Measurements from ENCODE around the gene ING1. TPM values are rescaled to one million over a fixed set of nuclear protein-coding genes. Genes with fewer than 3 reads are reported as not detected.

ING1 gene
- total and polyA plus RNA-seq, 7 donors, result 5.2 to 16.9 (median 7.0) TPM

DNA sequence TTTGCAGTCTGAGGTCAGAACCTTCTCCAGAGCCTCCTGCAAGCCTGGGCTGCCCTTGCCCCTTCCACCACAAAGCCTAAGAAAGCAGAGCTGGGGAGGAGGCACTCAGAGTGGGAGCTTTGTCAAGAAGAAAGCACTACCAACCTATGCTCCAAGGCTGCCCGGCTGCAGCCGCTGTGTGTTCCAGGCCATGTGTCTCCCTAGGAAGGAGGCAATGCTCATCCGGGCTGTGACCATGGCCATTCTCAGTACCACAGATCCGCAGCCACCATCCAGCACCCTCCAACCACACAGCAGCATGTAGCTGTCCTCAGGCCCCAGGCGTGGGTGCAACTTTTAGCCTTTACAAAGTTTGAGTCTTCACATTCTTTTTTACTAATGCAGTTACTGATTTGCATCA is 29.6 kb upstream of the ING1 start:
- Histone ChIP-seq H3K27me3 (ENCODE audit: insufficient read depth in 3 of 3, low read length in 2 of 3) (no peaks in the 10 kb centered on the region), H3K4me1 (peaks cover 11% of the 10 kb centered on the region), H3K9me3 (no peaks in the 10 kb centered on the region), H3K4me3 (no peak overlapping the region), H3K27ac (no peak overlapping the region), H3K36me3 (ENCODE audit: insufficient read depth in 1 of 2, low read depth in 1 of 2) (peaks cover 10 to 90% of the 10 kb centered on the region in 2 donors)
- intact Hi-C loops (cut with DNase I), result loop anchor here in 1 of 2 donors (2.0 kb wide), 1 partner anchor 135 kb away; no protein-coding TSS in a partner anchor
- 92 to 97% (median 92%) methylated on average over 5 of the region's 5 CpGs for WGBS, 3 donors
- DNase-seq, result no peak
- no peak for ATAC-seq
- TF ChIP-seq, protein P1, sequence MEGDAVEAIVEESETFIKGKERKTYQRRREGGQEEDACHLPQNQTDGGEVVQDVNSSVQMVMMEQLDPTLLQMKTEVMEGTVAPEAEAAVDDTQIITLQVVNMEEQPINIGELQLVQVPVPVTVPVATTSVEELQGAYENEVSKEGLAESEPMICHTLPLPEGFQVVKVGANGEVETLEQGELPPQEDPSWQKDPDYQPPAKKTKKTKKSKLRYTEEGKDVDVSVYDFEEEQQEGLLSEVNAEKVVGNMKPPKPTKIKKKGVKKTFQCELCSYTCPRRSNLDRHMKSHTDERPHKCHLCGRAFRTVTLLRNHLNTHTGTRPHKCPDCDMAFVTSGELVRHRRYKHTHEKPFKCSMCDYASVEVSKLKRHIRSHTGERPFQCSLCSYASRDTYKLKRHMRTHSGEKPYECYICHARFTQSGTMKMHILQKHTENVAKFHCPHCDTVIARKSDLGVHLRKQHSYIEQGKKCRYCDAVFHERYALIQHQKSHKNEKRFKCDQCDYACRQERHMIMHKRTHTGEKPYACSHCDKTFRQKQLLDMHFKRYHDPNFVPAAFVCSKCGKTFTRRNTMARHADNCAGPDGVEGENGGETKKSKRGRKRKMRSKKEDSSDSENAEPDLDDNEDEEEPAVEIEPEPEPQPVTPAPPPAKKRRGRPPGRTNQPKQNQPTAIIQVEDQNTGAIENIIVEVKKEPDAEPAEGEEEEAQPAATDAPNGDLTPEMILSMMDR (IDR thresholded peaks at IDR 0.05), result no peak

DNA sequence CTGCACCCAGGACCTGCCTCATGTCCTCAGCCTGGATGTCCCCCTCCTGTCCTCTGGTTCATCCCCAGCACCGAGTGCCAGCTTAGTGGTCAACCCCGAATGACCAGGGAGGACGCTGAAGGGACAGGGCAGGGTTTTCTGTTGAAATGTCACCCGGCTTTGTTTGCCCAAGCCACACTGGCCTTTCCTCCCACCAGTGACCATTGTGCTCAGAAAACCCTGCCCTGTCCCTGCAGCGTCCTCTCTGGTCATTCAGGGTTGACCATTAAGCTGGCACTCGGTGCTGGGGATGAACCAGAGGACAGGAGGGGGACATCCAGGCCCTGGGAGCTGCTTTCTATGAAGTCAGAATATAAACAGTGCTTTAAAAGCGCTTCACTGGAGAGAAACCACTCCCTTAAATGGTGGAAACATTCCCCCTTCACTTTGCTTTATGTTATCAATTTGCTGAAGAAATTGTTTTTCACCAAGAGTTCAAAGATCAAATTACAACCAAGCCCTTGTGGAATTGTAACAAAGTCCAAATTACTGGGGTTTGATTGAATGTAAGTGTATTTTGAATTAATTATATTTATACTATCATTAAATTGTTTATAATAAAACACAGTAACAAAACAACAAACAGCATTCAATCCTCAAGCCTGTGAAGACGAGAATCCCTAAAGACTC is 29.0 kb upstream of the ING1 start:
- no peaks in the 10 kb centered on the region for H3K9me3 ChIP-seq

DNA sequence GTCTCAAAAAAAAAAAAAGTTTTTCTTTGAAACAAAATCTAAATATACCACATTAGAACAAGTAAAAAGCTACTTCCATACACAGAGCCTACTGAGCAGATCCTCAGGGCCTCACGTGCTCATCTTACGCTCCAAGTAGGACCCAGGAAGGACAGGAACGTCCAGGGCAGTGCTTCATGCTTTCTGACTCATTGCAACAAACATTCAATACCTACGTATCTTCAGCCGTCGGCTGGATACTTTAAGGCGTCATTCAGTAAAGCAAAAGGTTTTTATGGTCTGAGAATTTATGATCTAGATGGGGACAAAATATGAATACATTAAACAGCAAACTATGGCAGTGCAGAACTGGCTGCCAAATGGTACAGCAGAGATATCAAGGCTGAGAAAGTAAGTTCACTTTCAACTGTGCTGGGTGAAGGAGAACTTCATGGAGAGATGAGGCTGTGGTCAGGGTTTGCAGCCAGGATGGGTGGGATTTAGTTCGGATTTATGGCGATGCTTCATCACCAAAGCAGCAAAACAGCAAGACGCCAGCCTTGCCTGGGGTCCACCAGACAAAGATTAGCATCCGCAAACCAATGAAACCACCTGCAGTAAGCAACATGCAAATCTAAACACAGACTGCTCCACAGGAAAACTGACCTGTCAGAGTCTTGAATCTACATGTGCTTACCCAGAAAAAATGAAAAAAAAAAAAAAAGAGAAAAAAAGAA is 28.0 kb upstream of the ING1 start:
- intact Hi-C loops (cut with DNase I), result loop anchor here in 1 of 2 donors (2.0 kb wide), 1 partner anchor 133 kb away; no protein-coding TSS in a partner anchor
- Histone ChIP-seq H3K4me3 (no peak overlapping the region), H3K36me3 (ENCODE audit: insufficient read depth in 1 of 2, low read depth in 1 of 2) (peaks cover 10 to 83% of the 10 kb centered on the region in 2 donors), H3K4me1 (peaks cover 14% of the 10 kb centered on the region), H3K9me3 (no peaks in the 10 kb centered on the region), H3K27me3 (ENCODE audit: insufficient read depth in 3 of 3, low read length in 2 of 3) (no peaks in the 10 kb centered on the region), H3K27ac (no peak overlapping the region)
- TF ChIP-seq, protein P1 (IDR thresholded peaks at IDR 0.05), result no peak
- WGBS, 3 donors, result 83 to 87% (median 86%) methylated on average over 11 of the region's 11 CpGs
- DNase-seq (no peak), ATAC-seq (no peak)

More for the DNA sequence above, 29.0 kb upstream of the ING1 start:
- intact Hi-C loops (cut with DNase I), result loop anchor here in 1 of 2 donors (2.0 kb wide), 1 partner anchor 134 kb away; no protein-coding TSS in a partner anchor
- H3K27ac ChIP-seq, result no peak overlapping the region
- no peak for ATAC-seq
- peaks cover 11% of the 10 kb centered on the region for H3K4me1 ChIP-seq
- DNase-seq, result no peak
- no peaks in the 10 kb centered on the region for H3K27me3 ChIP-seq (ENCODE audit: insufficient read depth in 3 of 3, low read length in 2 of 3)
- H3K36me3 ChIP-seq (ENCODE audit: insufficient read depth in 1 of 2, low read depth in 1 of 2), result peaks cover 10 to 86% of the 10 kb centered on the region in 2 donors
- H3K4me3 ChIP-seq, result no peak overlapping the region
- TF ChIP-seq, protein P1 (IDR thresholded peaks at IDR 0.05), result no peak
- 84 to 89% (median 88%) methylated on average over 8 of the region's 8 CpGs for WGBS, 3 donors

DNA sequence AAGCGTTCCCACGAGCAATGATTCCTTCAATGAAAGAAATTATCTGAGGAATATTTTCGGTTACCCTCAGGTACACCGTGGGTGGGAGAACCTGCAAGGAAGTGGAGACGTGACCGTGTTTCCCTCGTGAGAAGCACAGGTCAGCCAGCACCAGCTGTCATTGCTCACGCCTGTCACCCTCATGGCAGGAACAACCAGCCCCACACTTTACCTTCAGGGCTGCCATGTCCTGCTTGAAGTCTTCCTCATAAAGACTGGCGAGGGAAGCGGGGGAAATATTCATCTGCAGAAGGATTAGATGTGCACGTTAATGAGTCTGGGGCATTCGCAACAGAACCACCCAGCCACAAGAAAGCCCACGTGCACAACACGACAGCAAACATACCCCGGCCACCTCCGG is 25.8 kb upstream of the ING1 start:
- TF ChIP-seq, protein P1 (IDR thresholded peaks at IDR 0.05), result no peak
- H3K27ac ChIP-seq, result no peak overlapping the region
- peaks cover 3 to 65% of the 10 kb centered on the region in 2 donors for H3K36me3 ChIP-seq (ENCODE audit: insufficient read depth in 1 of 2, low read depth in 1 of 2)
- intact Hi-C loops (cut with DNase I), result no loop called here
- no peak overlapping the region for H3K4me3 ChIP-seq
- ATAC-seq (no peak), DNase-seq (no peak)
- WGBS, 3 donors, result 91 to 93% (median 92%) methylated on average over 16 of the region's 16 CpGs
- H3K9me3 ChIP-seq, result no peaks in the 10 kb centered on the region
- H3K4me1 ChIP-seq, result peaks cover 19% of the 10 kb centered on the region
- H3K27me3 ChIP-seq (ENCODE audit: insufficient read depth in 3 of 3, low read length in 2 of 3), result no peaks in the 10 kb centered on the region
